ENCODE results near the gene NLRP12.
"Not testable (repeated sequence)": the region's sequence is repeated elsewhere in the genome, so short reads cannot be mapped to it uniquely, and the experiment has no call there.

The NLRP12 gene

GRCh38 chr19:53774491-53774890, 49.6 kb downstream of the NLRP12 start:
- not testable (repeated sequence) for DNase-seq

GRCh38 chr19:53773999-53774398, 50.1 kb downstream of the NLRP12 start:
- no peak for DNase-seq

- peak; percentile 27 for DNase-seq
Observed at GRCh38 chr19:53772943-53773342, 51.2 kb downstream of the NLRP12 start.

- no peak for DNase-seq
Observed at GRCh38 chr19:53771144-53771543, 53.0 kb downstream of the NLRP12 start.

- DNase-seq = not testable (repeated sequence)
Observed at GRCh38 chr19:53769696-53770309, 54.3 kb downstream of the NLRP12 start.

- no peak for DNase-seq
Observed at GRCh38 chr19:53768401-53768800, 55.7 kb downstream of the NLRP12 start.

GRCh38 chr19:53758991-53759390, 65.1 kb downstream of the NLRP12 start:
- not testable (repeated sequence) for DNase-seq

All from femur (tissue), 1 donor.